K562 (cell line): ENCODE results near the gene MVB12B. TPM values are rescaled to one million over a fixed set of nuclear protein-coding genes. Genes with fewer than 3 reads are reported as not detected.
A peak's percentile ranks its signal among the peaks of the same experiment; 100 is the strongest.

Experiments
- ATAC-seq: fragments of 200-7000 bp; cut with Tn5 transposase; 3 replicates; pipeline ENCODE4 v1.9.1; 2020; ENCODE audit warnings: moderate library complexity
- BruUV-seq: library from RNA; stranded (reverse); fragments of 400-500 nt; replicated peaks from 2 replicates; lab custom pipeline; 2021; lab: Mats Ljungman, UMichigan
- CTCF ChIA-PET: fragments of 300-600 bp; formaldehyde crosslinking; extraction: SDS; loops from one replicate; lab custom pipeline; 2021; ENCODE audit warnings: low intra/inter-chr PET ratio; lab: Yijun Ruan, JAX
- POLR2A ChIA-PET: fragments of 300-600, 350-650 bp; sonication (Branson Sonifier 250); formaldehyde crosslinking; extraction: SDS; loops from one replicate; lab custom pipeline; 2021; ENCODE audit warnings: antibody characterized with exemption, inconsistent platforms; lab: Yijun Ruan, JAX
- DNase-seq, 4 experiments: peaks; one replicate each; pipeline versions ENCODE4 v3.0.0 to v3.0.0-alpha.2; 2011 to 2018; ENCODE audit warnings: low spot score in 3 of 4, mixed read lengths in 3 of 4; ENCODE audit errors: extremely low read depth in 1 of 4
- FAIRE-seq: peaks from 2 replicates; lab custom pipeline; 2011; peaks lifted over from hg19 to GRCh38; lab: Jason Lieb, UNC
- H2AFZ ChIP-seq: 2 replicates; pipeline ENCODE4 v1.6.0; 2011; ENCODE audit warnings: low read depth, low read length, control low read depth, inconsistent platforms
- H3K27ac ChIP-seq: fragments of 200-600 bp; 3 replicates; pipeline ENCODE4 v1.8.0; 2011; ENCODE audit warnings: low read depth, mild to moderate bottlenecking, control low read depth, inconsistent platforms, low read length, moderate library complexity, mixed read lengths; ENCODE audit errors: extremely low read depth
- H3K27me3 ChIP-seq, 2 experiments: fragments of 300-600 bp in 1 of 2; 2 replicates in 1 of 2; 3 replicates in 1 of 2; pipeline versions ENCODE4 v1.6.0 to v1.8.0; 2011; ENCODE audit warnings: inconsistent platforms in 2 of 2, low read length in 2 of 2, mild to moderate bottlenecking in 1 of 2, mixed read lengths in 1 of 2, moderate library complexity in 1 of 2; ENCODE audit not compliant: control insufficient read depth in 2 of 2, insufficient read depth in 2 of 2
- H3K36me3 ChIP-seq: fragments of 300-600 bp; 3 replicates; pipeline ENCODE4 v1.8.0; 2011; ENCODE audit warnings: mild to moderate bottlenecking, low read length, inconsistent platforms; ENCODE audit not compliant: control insufficient read depth, insufficient read depth
- H3K4me1 ChIP-seq, 2 experiments: fragments of 200-600 bp in 1 of 2; replicated peaks in 1 of 2; 2 replicates in 1 of 2; 3 replicates in 1 of 2; pipeline versions ENCODE4 v1.5.1 to v1.8.0; 2011; ENCODE audit warnings: inconsistent platforms in 2 of 2, low read length in 2 of 2, mild to moderate bottlenecking in 1 of 2, mixed read lengths in 1 of 2, moderate library complexity in 1 of 2; ENCODE audit not compliant: control insufficient read depth in 2 of 2, insufficient read depth in 2 of 2
- H3K4me2 ChIP-seq: 2 replicates; pipeline ENCODE4 v1.6.1; 2011; ENCODE audit warnings: low read length, control low read depth, inconsistent platforms, mixed read lengths; ENCODE audit not compliant: insufficient read depth
- H3K4me3 ChIP-seq: fragments of 200-600 bp; sonication (generic), shearing (Covaris generic); 2 replicates; pipeline ENCODE4 v1.5.1; 2016; ENCODE audit warnings: control low read depth, inconsistent platforms
- H3K79me2 ChIP-seq: fragments of 200-600 bp; 3 replicates; pipeline ENCODE4 v1.8.0; 2011; ENCODE audit warnings: low read length, inconsistent platforms; ENCODE audit not compliant: control insufficient read depth, insufficient read depth
- H3K9ac ChIP-seq, 2 experiments: 2 replicates each; pipeline versions ENCODE4 v1.6.0 to v1.6.1; 2011; ENCODE audit warnings: low read depth in 2 of 2, low read length in 2 of 2, control low read depth in 1 of 2, inconsistent platforms in 1 of 2, mild to moderate bottlenecking in 1 of 2, mixed read lengths in 1 of 2; ENCODE audit not compliant: insufficient read depth in 1 of 2
- H3K9me1 ChIP-seq: one replicate; pipeline ENCODE4 v1.6.0; 2011; ENCODE audit warnings: inconsistent platforms, mild to moderate bottlenecking, low read length, moderate library complexity; ENCODE audit not compliant: control insufficient read depth, insufficient read depth
- H3K9me3 ChIP-seq: replicated peaks from 2 replicates; pipeline ENCODE4 v1.5.1; 2011; ENCODE audit warnings: low read depth, low read length, inconsistent platforms; ENCODE audit not compliant: control insufficient read depth, insufficient read depth
- H4K20me1 ChIP-seq: replicated peaks from 2 replicates; pipeline ENCODE4 v1.6.1; 2011; ENCODE audit warnings: low read length, inconsistent platforms, mixed read lengths; ENCODE audit not compliant: control insufficient read depth, insufficient read depth
- HEY1 ChIP-seq: fragments of 250-450 bp; sonication (Bioruptor Pico); IDR thresholded peaks from 2 replicates; pipeline ENCODE4 v1.5.0; 2020; ENCODE audit warnings: mild to moderate bottlenecking, moderate library complexity, borderline replicate concordance
- ZFP36 ChIP-seq: fragments of 150-350 bp; IDR thresholded peaks from 2 replicates; pipeline ENCODE4 v1.6.1; 2018; ENCODE audit warnings: low read length, low read depth; ENCODE audit not compliant: partially characterized antibody
- WGBS: fragments of 100-300 bp; shearing (Covaris generic); methylation state at CpG from one replicate; pipeline ENCODE4 v1.1.6; 2016; ENCODE audit warnings: low coverage, mixed read lengths; ENCODE audit not compliant: insufficient coverage; ENCODE audit errors: missing lambda C conversion rate; 5-methylcytosine and 5-hydroxymethylcytosine counted together
- in situ Hi-C: fragments of 300-500 bp; cut with MboI; formaldehyde crosslinking; loops from 4 replicates; pipeline ENCODE4 v1.15.0; 2018; ENCODE audit warnings: inconsistent platforms, mixed read lengths
- intact Hi-C: fragments of 100-400 bp; cut with micrococcal nuclease; formaldehyde crosslinking; loops from 2 replicates; pipeline ENCODE4 v1.14.2; 2022
- polyA plus RNA-seq, 8 experiments: library from polyadenylated mRNA; depleted of rRNA in 4 of 8; stranded (reverse) in 5 of 8; unstranded in 3 of 8; fragments of >200 nt; fragmentation: Nextera tagmentation in 2 of 8; fragmentation: Illumina TruSeq in 1 of 8; extraction: Ambion mirVana in 2 of 8; extraction: Trizol in 1 of 8; gene quantifications; 2 replicates each; pipeline versions ENCODE4 v1.2.1 to v1.2.3, GENCODE V29; 2011 to 2014; ENCODE audit warnings: inconsistent platforms in 1 of 8, missing spikeins in 1 of 8
- total RNA-seq, 7 experiments: library from RNA; depleted of rRNA in 6 of 7; stranded (reverse); fragments of >200 nt in 6 of 7; fragmentation: Illumina TruSeq in 2 of 7; extraction: Trizol in 2 of 7; gene quantifications; 2 replicates each; pipeline versions ENCODE4 v1.2.1 to v1.2.3, GENCODE V29; 2011 to 2021; ENCODE audit warnings: low replicate concordance in 1 of 7
- TF ChIP-seq, protein P1 (sequence below), 3 experiments: fragments of 200-800 bp in 1 of 3; sonication (Bioruptor generic) in 1 of 3; sonication (generic) in 1 of 3; formaldehyde crosslinking in 1 of 3; IDR thresholded peaks; 2 replicates each; pipeline versions ENCODE4 v1.6.1 to v1.8.0; 2016 to 2022; ENCODE audit warnings: mild to moderate bottlenecking in 2 of 3, missing compliant biosample characterization in 2 of 3, missing genetic modification characterization in 2 of 3, missing genetic modification reagents in 1 of 3
- TF ChIP-seq, protein P2 (sequence below): fragments of 450-650 bp; formaldehyde crosslinking; IDR thresholded peaks from 2 replicates; pipeline ENCODE4 v1.4.0; 2020; ENCODE audit warnings: mild to moderate bottlenecking
- TF ChIP-seq, protein P3 (sequence below), 2 experiments: fragments of 450-650 bp in 1 of 2; sonication (generic) in 1 of 2; formaldehyde crosslinking in 1 of 2; IDR thresholded peaks; 2 replicates each; pipeline versions ENCODE4 v1.7.1 to v1.9.0; 2016 to 2022; ENCODE audit warnings: inconsistent platforms in 1 of 2, mild to moderate bottlenecking in 1 of 2, missing genetic modification reagents in 1 of 2

The MVB12B gene
- total and polyA plus RNA-seq, 9 of the 15 experiments (the other 6 are each of a cell fraction or from before 2014, with no cell fraction given): not detected

DNA sequence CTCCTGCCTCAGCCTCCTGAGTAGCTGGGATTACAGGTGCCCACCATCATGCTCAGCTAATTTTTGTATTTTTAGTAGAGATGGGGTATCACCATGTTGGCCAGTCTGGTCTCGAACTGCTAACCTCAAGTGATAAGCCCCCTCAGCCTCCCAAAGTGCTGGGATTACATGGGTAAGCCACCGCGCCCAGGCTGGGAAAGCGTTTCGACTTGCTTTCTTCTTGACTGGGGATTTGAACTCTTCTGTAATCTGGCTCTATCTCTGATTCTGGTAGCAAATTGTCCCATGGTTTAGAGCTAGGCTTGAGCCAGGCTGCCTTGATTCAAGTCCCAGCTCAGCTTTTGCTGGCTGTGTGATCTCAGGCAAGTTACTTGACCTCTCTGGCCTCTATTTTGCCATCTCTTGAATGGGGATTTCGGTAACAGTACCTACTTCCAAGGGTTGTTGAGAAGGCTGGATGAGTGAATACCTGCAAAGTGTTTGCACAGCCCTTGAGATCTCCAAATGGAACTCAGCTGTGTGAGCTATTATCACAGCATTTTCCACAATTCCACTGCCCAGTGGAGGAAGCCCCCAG is 20.5 kb upstream of the MVB12B start:
- Histone ChIP-seq H3K4me2 (no peak overlapping the region), H3K79me2 (no peaks in the 10 kb centered on the region), H3K9ac (no peak overlapping the region), H3K9me3 (no peaks in the 10 kb centered on the region), H3K4me1 (no peaks in the 10 kb centered on the region), H4K20me1 (peaks cover 6% of the 10 kb centered on the region), H3K27me3 (peaks cover 2 to 40% of the 10 kb centered on the region in 2 experiments; a peak in 4 of 5 replicates), H3K36me3 (no peaks in the 10 kb centered on the region), H3K27ac (no peak overlapping the region), H3K9me1 (no peaks in the 10 kb centered on the region), H2AFZ (no peak overlapping the region), H3K4me3 (no peak overlapping the region)
- FAIRE-seq (no peak), DNase-seq (no peak), ATAC-seq (no peak)
- WGBS: 11% methylated on average over 6 of the region's 6 CpGs
- in situ Hi-C loops: no loop called here
- ChIA-PET POLR2A (no interaction called here), CTCF (no interaction called here)
- BruUV-seq: no TSS peak
- intact Hi-C loops: no loop called here
- TF ChIP-seq, protein P1, sequence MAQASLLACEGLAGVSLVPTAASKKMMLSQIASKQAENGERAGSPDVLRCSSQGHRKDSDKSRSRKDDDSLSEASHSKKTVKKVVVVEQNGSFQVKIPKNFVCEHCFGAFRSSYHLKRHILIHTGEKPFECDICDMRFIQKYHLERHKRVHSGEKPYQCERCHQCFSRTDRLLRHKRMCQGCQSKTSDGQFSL (CRISPR knock-in tag; IDR thresholded peaks at IDR 0.05): no peak
- TF ChIP-seq, protein P1 (tag; IDR thresholded peaks at IDR 0.05): no peak
- TF ChIP-seq, protein P2, sequence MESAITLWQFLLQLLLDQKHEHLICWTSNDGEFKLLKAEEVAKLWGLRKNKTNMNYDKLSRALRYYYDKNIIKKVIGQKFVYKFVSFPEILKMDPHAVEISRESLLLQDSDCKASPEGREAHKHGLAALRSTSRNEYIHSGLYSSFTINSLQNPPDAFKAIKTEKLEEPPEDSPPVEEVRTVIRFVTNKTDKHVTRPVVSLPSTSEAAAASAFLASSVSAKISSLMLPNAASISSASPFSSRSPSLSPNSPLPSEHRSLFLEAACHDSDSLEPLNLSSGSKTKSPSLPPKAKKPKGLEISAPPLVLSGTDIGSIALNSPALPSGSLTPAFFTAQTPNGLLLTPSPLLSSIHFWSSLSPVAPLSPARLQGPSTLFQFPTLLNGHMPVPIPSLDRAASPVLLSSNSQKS (CRISPR knock-in tag): no peak
- TF ChIP-seq, protein P3, sequence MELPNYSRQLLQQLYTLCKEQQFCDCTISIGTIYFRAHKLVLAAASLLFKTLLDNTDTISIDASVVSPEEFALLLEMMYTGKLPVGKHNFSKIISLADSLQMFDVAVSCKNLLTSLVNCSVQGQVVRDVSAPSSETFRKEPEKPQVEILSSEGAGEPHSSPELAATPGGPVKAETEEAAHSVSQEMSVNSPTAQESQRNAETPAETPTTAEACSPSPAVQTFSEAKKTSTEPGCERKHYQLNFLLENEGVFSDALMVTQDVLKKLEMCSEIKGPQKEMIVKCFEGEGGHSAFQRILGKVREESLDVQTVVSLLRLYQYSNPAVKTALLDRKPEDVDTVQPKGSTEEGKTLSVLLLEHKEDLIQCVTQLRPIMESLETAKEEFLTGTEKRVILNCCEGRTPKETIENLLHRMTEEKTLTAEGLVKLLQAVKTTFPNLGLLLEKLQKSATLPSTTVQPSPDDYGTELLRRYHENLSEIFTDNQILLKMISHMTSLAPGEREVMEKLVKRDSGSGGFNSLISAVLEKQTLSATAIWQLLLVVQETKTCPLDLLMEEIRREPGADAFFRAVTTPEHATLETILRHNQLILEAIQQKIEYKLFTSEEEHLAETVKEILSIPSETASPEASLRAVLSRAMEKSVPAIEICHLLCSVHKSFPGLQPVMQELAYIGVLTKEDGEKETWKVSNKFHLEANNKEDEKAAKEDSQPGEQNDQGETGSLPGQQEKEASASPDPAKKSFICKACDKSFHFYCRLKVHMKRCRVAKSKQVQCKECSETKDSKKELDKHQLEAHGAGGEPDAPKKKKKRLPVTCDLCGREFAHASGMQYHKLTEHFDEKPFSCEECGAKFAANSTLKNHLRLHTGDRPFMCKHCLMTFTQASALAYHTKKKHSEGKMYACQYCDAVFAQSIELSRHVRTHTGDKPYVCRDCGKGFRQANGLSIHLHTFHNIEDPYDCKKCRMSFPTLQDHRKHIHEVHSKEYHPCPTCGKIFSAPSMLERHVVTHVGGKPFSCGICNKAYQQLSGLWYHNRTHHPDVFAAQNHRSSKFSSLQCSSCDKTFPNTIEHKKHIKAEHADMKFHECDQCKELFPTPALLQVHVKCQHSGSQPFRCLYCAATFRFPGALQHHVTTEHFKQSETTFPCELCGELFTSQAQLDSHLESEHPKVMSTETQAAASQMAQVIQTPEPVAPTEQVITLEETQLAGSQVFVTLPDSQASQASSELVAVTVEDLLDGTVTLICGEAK (IDR thresholded peaks at IDR 0.05): no peak
- TF ChIP-seq, protein P3 (CRISPR knock-in tag; IDR thresholded peaks at IDR 0.05): no peak
- TF ChIP-seq ZFP36 (peak; percentile 42), HEY1 (CRISPR knock-in tag) (no peak)
